A549 (cell line): ENCODE data around the gene ARRDC2. TPM values are rescaled to one million over a fixed set of nuclear protein-coding genes. Genes with fewer than 3 reads are reported as not detected.

ENCODE experiments used
- ATAC-seq, 2 experiments: fragments of 200-7000 bp in 1 of 2; fragments of >200 bp in 1 of 2; cut with Nextera tagmentation in 1 of 2; cut with Tn5 transposase in 1 of 2; 3 replicates each; pipeline versions ENCODE4 v1.8.0 to v1.9.1; 2018 to 2020; ENCODE audit warnings: mild to moderate bottlenecking in 1 of 2, moderate library complexity in 1 of 2
- CTCF ChIA-PET: fragments of 300-600 bp; sonication (Branson Sonifier 250); formaldehyde crosslinking; extraction: SDS; loops from one replicate; lab custom pipeline; 2021; ENCODE audit warnings: antibody characterized with exemption, inconsistent platforms; lab: Yijun Ruan, JAX
- POLR2A ChIA-PET: fragments of 350-600 bp; formaldehyde crosslinking; extraction: SDS; loops from one replicate; lab custom pipeline; 2021; ENCODE audit warnings: antibody characterized with exemption, inconsistent platforms; lab: Yijun Ruan, JAX
- DNase-seq, 2 experiments: peaks; one replicate each; pipeline versions ENCODE4 v3.0.0 to v3.0.0-alpha.2; 2011 to 2016; ENCODE audit warnings: low read depth in 1 of 2, low spot score in 1 of 2
- FAIRE-seq: peaks from 2 replicates; lab custom pipeline; 2011; peaks lifted over from hg19 to GRCh38; lab: Jason Lieb, UNC
- H3K27ac ChIP-seq, 2 experiments: fragments of >200 bp; sonication (Bioruptor Twin); formaldehyde crosslinking; 3 replicates each; pipeline ENCODE4 v1.5.1; 2016 to 2017
- H3K4me1 ChIP-seq: fragments of >200 bp; sonication (Bioruptor Twin); formaldehyde crosslinking; 3 replicates; pipeline ENCODE4 v1.6.1; 2016
- H3K4me2 ChIP-seq: fragments of >200 bp; sonication (Bioruptor Twin); formaldehyde crosslinking; 3 replicates; pipeline ENCODE4 v1.6.1; 2016
- H3K4me3 ChIP-seq: fragments of >200 bp; sonication (Bioruptor Twin); formaldehyde crosslinking; 3 replicates; pipeline ENCODE4 v1.5.1; 2016
- H3K9me3 ChIP-seq: fragments of >200 bp; sonication (Bioruptor Twin); formaldehyde crosslinking; 3 replicates; pipeline ENCODE4 v1.6.1; 2016
- CHD2 ChIP-seq: fragments of 150-350 bp; IDR thresholded peaks from 2 replicates; pipeline ENCODE4 v1.6.1; 2014; ENCODE audit warnings: low read length; ENCODE audit not compliant: partially characterized antibody
- EHMT2 ChIP-seq: fragments of 200-600 bp; sonication (generic); IDR thresholded peaks from 2 replicates; pipeline ENCODE4 v1.6.1; 2016; ENCODE audit warnings: antibody characterized with exemption, low read depth, mild to moderate bottlenecking, moderate library complexity
- EP300 ChIP-seq, 2 experiments: fragments of >200 bp; sonication (Bioruptor Twin); formaldehyde crosslinking; IDR thresholded peaks; 2 replicates in 1 of 2; 3 replicates in 1 of 2; pipeline ENCODE4 v1.6.1; 2016 to 2017
- FOSB ChIP-seq: fragments of 250-450 bp; sonication (Bioruptor Pico); IDR thresholded peaks from 2 replicates; pipeline ENCODE4 v1.5.0; 2020; ENCODE audit warnings: mild to moderate bottlenecking, moderate library complexity
- FOXS1 ChIP-seq: fragments of 250-450 bp; sonication (Bioruptor Pico); IDR thresholded peaks from 2 replicates; pipeline ENCODE4 v1.5.0; 2020; ENCODE audit warnings: mild to moderate bottlenecking, moderate library complexity
- GATA3 ChIP-seq: IDR thresholded peaks from 2 replicates; pipeline ENCODE4 v1.6.1; 2012; ENCODE audit warnings: borderline replicate concordance
- HOXB13 ChIP-seq: fragments of 250-450 bp; sonication (Bioruptor Pico); IDR thresholded peaks from 2 replicates; pipeline ENCODE4 v1.5.0; 2020; ENCODE audit warnings: low read depth, mild to moderate bottlenecking, moderate library complexity
- JUN ChIP-seq, 2 experiments: fragments of >200 bp; sonication (Bioruptor Twin); formaldehyde crosslinking; IDR thresholded peaks; 2 replicates in 1 of 2; 3 replicates in 1 of 2; pipeline ENCODE4 v1.6.1; 2016 to 2017
- KDM1A ChIP-seq: fragments of 200-600 bp; sonication (generic); IDR thresholded peaks from 2 replicates; pipeline ENCODE4 v1.6.1; 2016; ENCODE audit warnings: low read depth, mild to moderate bottlenecking
- KDM5A ChIP-seq: fragments of 200-600 bp; sonication (generic); IDR thresholded peaks from 2 replicates; pipeline ENCODE4 v1.6.1; 2016; ENCODE audit warnings: antibody characterized with exemption, mild to moderate bottlenecking
- MAFK ChIP-seq: fragments of 450-650 bp; IDR thresholded peaks from 2 replicates; pipeline ENCODE4 v1.6.1; 2014; ENCODE audit not compliant: partially characterized antibody
- MAZ ChIP-seq: fragments of 150-350 bp; IDR thresholded peaks from 2 replicates; pipeline ENCODE4 v1.6.1; 2014; ENCODE audit warnings: antibody characterized with exemption, low read depth, low read length, borderline replicate concordance
- NPAS2 ChIP-seq: fragments of 250-450 bp; sonication (Bioruptor Pico); IDR thresholded peaks from 2 replicates; pipeline ENCODE4 v1.8.0; 2022; ENCODE audit warnings: mild to moderate bottlenecking, moderate library complexity, borderline replicate concordance
- PHF8 ChIP-seq: fragments of 200-600 bp; sonication (generic); IDR thresholded peaks from 2 replicates; pipeline ENCODE4 v1.6.1; 2016; ENCODE audit warnings: low read depth, mild to moderate bottlenecking, antibody characterized with exemption, moderate library complexity, borderline replicate concordance
- POLR2A ChIP-seq: IDR thresholded peaks from 2 replicates; pipeline ENCODE4 v1.6.1; 2012; ENCODE audit warnings: mild to moderate bottlenecking, low read length
- POLR2AphosphoS2 ChIP-seq: conservative IDR thresholded peaks from 2 replicates; pipeline ENCODE4 v1.6.1; 2012; ENCODE audit warnings: low read length, improper control_type of control experiment, inconsistent platforms
- RAD21 ChIP-seq, 2 experiments: fragments of >200 bp in 1 of 2; sonication (Bioruptor Twin) in 1 of 2; formaldehyde crosslinking in 1 of 2; IDR thresholded peaks in 1 of 2; conservative IDR thresholded peaks in 1 of 2; 2 replicates in 1 of 2; 3 replicates in 1 of 2; pipeline ENCODE4 v1.6.1; 2012 to 2018; ENCODE audit warnings: inconsistent platforms in 1 of 2
- RFX5 ChIP-seq: fragments of 450-650 bp; IDR thresholded peaks from 2 replicates; pipeline ENCODE4 v1.7.1; 2014; ENCODE audit warnings: antibody characterized with exemption, mild to moderate bottlenecking, moderate library complexity
- SMC3 ChIP-seq: fragments of >200 bp; sonication (Bioruptor Twin); formaldehyde crosslinking; IDR thresholded peaks from 3 replicates; pipeline ENCODE4 v1.6.1; 2018; ENCODE audit warnings: inconsistent platforms
- TFCP2L1 ChIP-seq: fragments of 250-450 bp; sonication (Bioruptor Pico); IDR thresholded peaks from 2 replicates; pipeline ENCODE4 v1.5.0; 2021; ENCODE audit warnings: mild to moderate bottlenecking
- ZNF302 ChIP-seq: fragments of 250-450 bp; sonication (Bioruptor Pico); IDR thresholded peaks from 2 replicates; pipeline ENCODE4 v1.9.0; 2021; ENCODE audit warnings: inconsistent platforms, mild to moderate bottlenecking, moderate library complexity
- WGBS: methylation state at CpG from one replicate; pipeline ENCODE4 v1.1.6; 2017; ENCODE audit errors: missing lambda C conversion rate; 5-methylcytosine and 5-hydroxymethylcytosine counted together
- polyA plus RNA-seq, 4 experiments: library from polyadenylated mRNA; depleted of rRNA in 3 of 4; stranded (reverse); fragments of >200 nt; fragmentation: RNase III in 1 of 4; extraction: RNeasy Plus Mini Kit Qiagen cat#74134 plus additional on column Dnase treatment in 1 of 4; gene quantifications; 2 replicates in 3 of 4; 3 replicates in 1 of 4; pipeline ENCODE4 v1.2.3, GENCODE V29; 2011 to 2017
- TF ChIP-seq, protein P1 (sequence below): fragments of >200 bp; sonication (Bioruptor Twin); formaldehyde crosslinking; IDR thresholded peaks from 3 replicates; pipeline ENCODE4 v1.5.1; 2016
- TF ChIP-seq, protein P2 (sequence below): fragments of 250-450 bp; sonication (Bioruptor Pico); IDR thresholded peaks from 2 replicates; pipeline ENCODE4 v1.5.0; 2020; ENCODE audit warnings: low read depth, mild to moderate bottlenecking, moderate library complexity
- TF ChIP-seq, protein P3 (sequence below): IDR thresholded peaks from 2 replicates; pipeline ENCODE4 v1.6.1; 2012; ENCODE audit warnings: low read depth, borderline replicate concordance
- TF ChIP-seq, protein P4 (sequence below): fragments of 250-450 bp; sonication (Bioruptor Pico); IDR thresholded peaks from 2 replicates; pipeline ENCODE4 v1.5.0; 2021; ENCODE audit warnings: mild to moderate bottlenecking, moderate library complexity, borderline replicate concordance
- TF ChIP-seq, protein P5 (sequence below): IDR thresholded peaks from 2 replicates; pipeline ENCODE4 v1.6.1; 2012

ARRDC2 gene
- polyA plus RNA-seq, 2 of the 4 experiments (the other 2 are of a cell fraction), result 14.5 to 14.8 TPM

DNA sequence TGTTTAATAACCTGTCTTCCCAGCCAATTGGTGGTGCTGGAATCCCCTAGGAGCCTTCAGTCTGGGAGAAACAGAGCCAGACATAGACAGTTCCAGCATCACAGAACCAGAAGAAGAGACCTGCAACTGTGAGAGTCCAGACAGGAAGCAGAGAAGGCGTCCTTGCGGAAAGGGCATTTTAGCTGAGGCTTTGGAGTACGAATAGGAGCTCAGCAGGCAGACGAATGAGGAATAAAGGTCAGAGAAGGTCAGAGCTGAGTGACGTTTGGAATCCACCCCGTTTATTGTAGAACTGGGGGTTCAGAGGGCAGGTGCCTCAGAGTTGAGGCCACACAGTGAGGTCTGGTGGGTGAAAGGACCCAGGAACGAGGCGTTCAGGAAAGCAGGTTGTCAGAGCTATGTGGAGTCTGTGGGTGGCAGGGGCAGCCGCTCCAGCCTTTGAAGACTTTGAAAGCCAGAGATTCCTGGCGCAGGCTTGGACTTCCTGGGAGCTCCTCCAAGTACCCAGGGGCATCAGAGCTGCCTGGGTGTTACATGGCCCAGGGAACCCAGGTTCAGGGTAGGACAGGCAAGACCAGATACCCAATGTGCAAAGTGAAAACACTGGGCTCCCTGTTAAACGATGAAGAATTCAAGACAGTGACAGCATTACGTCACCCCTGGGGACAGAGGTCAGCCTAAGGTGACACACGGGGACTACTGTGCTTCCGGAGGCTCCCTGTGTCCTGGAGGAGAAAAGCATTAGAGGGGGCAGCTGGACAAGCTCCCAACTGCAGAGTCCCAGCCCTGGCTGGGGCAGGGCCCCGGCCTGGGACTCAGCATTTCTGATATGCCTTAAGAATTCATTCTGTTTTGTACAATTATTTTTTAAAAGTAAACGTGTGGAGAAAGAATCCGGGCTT lies 5.5 kb downstream of the ARRDC2 start:
- 73% methylated on average over 17 of the region's 17 CpGs for WGBS
- H3K4me3 ChIP-seq, result no peak overlapping the region
- ATAC-seq (0 out of 6 replicates have a peak, but pooled peaks of 1 of the 2 experiments have one; percentile 26), DNase-seq (no peak), FAIRE-seq (no peak)
- H3K9me3 ChIP-seq, result no peaks in the 10 kb centered on the region
- ChIA-PET POLR2A (no interaction called here), CTCF (interaction anchor here (3.0 to 8.3 kb wide), 2 partner anchors 16 to 45 kb away, joined by 15 to 136 read pairs; no protein-coding TSS in a partner anchor)
- H3K4me1 ChIP-seq, result peaks cover 29% of the 10 kb centered on the region
- TF ChIP-seq JUN (IDR thresholded peaks at IDR 0.05) (no peak), HOXB13 (CRISPR knock-in tag) (no peak), MAFK (no peak), MAZ (no peak)
- TF ChIP-seq, protein P1, sequence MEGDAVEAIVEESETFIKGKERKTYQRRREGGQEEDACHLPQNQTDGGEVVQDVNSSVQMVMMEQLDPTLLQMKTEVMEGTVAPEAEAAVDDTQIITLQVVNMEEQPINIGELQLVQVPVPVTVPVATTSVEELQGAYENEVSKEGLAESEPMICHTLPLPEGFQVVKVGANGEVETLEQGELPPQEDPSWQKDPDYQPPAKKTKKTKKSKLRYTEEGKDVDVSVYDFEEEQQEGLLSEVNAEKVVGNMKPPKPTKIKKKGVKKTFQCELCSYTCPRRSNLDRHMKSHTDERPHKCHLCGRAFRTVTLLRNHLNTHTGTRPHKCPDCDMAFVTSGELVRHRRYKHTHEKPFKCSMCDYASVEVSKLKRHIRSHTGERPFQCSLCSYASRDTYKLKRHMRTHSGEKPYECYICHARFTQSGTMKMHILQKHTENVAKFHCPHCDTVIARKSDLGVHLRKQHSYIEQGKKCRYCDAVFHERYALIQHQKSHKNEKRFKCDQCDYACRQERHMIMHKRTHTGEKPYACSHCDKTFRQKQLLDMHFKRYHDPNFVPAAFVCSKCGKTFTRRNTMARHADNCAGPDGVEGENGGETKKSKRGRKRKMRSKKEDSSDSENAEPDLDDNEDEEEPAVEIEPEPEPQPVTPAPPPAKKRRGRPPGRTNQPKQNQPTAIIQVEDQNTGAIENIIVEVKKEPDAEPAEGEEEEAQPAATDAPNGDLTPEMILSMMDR, result no peak
- peak overlapping the region in 1 of 2 experiments; percentile 44; a peak in 1 of 6 replicates for H3K27ac ChIP-seq
- H3K4me2 ChIP-seq, result no peak overlapping the region

DNA sequence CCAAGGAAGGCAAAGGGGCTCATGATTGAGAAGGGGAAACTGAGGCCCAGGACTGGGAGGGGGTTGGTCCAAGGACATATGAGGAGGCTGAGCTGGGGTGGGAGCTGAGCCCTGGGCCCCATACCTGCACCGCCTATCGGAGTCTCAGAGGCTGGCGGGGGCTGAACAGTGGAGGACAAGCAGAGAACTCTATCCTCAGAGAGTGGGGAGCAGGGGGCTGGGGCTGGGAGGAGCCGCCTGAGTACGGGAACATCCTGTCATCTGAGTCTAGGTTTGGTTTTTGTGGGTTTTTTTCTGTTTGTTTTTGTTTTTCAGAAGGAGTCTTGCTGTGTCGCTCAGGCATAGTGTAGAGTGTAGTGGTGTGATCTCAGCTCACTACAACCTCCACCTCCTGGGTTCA lies 6.2 kb downstream of the ARRDC2 start:
- ATAC-seq (no peak), DNase-seq (no peak), FAIRE-seq (no peak)
- CTCF ChIA-PET, result interaction anchor here (3.0 to 8.3 kb wide), 2 partner anchors 16 to 45 kb away, joined by 15 to 136 read pairs; no protein-coding TSS in a partner anchor
- Histone ChIP-seq H3K4me1 (peaks cover 21% of the 10 kb centered on the region), H3K4me2 (no peak overlapping the region), H3K9me3 (no peaks in the 10 kb centered on the region), H3K4me3 (no peak overlapping the region), H3K27ac (peak overlapping the region in 1 of 2 experiments; percentile 5; a peak in 1 of 6 replicates)
- POLR2A ChIA-PET, result no interaction called here
- WGBS, result 87% methylated on average over 6 of the region's 6 CpGs
- no peak for TF ChIP-seq GATA3
- no peak for TF ChIP-seq NPAS2 (CRISPR knock-in tag)
- no peak for TF ChIP-seq RFX5

DNA sequence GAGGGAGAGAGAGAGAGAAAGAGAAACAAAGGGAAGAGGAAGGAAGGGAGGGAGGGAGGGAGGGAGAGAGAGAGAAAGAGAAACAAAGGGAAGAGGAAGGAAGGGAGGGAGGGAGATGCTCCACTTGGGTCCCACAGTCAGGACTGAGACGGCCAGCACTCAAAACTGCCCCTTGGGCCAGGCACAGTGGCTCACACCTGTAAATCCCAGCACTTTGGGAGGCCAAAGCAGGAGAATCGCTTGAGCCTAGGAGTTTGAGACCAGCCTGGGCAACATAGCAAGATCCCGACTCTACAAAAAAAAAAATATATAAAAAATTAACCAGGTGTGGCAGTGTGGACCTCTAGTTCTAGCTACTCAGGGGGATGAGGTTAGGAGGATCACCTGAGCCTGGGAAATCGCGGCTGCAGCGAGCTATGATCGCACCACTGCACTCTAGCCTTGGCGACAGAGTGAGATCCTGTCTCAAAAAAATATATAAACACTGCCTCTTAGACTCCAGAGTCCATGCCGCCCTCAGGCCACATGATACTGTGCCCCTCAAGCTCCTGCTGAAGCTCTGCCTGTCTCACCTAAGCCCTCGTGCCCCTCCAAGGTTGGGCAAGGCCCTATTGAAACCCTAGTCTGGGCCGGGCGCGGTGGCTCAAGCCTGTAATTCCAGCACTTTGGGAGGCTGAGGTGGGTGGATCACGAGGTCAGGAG lies 8.4 kb downstream of the ARRDC2 start:
- ATAC-seq (no peak), FAIRE-seq (no peak), DNase-seq (no peak)
- Histone ChIP-seq H3K4me2 (no peak overlapping the region), H3K4me1 (peaks cover 33% of the 10 kb centered on the region), H3K9me3 (no peaks in the 10 kb centered on the region), H3K27ac (peak overlapping the region in 1 of 2 experiments; percentile 91; a peak in 1 of 6 replicates), H3K4me3 (no peak overlapping the region)
- POLR2A ChIA-PET, result no interaction called here
- CTCF ChIA-PET, result interaction anchor here (1.4 to 1.6 kb wide), 2 partner anchors 9 to 41 kb away, joined by 3 to 7 read pairs; no protein-coding TSS in a partner anchor
- 90% methylated on average over 14 of the region's 14 CpGs for WGBS
- TF ChIP-seq ZNF302, result no peak
- TF ChIP-seq RAD21 (conservative IDR thresholded peaks at IDR 0.05 in 1 of 2, IDR thresholded peaks at IDR 0.05 in 1 of 2), result no peak
- TF ChIP-seq, protein P2, sequence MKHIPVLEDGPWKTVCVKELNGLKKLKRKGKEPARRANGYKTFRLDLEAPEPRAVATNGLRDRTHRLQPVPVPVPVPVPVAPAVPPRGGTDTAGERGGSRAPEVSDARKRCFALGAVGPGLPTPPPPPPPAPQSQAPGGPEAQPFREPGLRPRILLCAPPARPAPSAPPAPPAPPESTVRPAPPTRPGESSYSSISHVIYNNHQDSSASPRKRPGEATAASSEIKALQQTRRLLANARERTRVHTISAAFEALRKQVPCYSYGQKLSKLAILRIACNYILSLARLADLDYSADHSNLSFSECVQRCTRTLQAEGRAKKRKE (CRISPR knock-in tag), result no peak
- no peak for TF ChIP-seq FOXS1
- TF ChIP-seq, protein P3, sequence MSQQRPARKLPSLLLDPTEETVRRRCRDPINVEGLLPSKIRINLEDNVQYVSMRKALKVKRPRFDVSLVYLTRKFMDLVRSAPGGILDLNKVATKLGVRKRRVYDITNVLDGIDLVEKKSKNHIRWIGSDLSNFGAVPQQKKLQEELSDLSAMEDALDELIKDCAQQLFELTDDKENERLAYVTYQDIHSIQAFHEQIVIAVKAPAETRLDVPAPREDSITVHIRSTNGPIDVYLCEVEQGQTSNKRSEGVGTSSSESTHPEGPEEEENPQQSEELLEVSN, result no peak
- TF ChIP-seq EP300 (IDR thresholded peaks at IDR 0.05), result no peak
- no peak for TF ChIP-seq RFX5
- no peak for TF ChIP-seq SMC3
- TF ChIP-seq, protein P4, sequence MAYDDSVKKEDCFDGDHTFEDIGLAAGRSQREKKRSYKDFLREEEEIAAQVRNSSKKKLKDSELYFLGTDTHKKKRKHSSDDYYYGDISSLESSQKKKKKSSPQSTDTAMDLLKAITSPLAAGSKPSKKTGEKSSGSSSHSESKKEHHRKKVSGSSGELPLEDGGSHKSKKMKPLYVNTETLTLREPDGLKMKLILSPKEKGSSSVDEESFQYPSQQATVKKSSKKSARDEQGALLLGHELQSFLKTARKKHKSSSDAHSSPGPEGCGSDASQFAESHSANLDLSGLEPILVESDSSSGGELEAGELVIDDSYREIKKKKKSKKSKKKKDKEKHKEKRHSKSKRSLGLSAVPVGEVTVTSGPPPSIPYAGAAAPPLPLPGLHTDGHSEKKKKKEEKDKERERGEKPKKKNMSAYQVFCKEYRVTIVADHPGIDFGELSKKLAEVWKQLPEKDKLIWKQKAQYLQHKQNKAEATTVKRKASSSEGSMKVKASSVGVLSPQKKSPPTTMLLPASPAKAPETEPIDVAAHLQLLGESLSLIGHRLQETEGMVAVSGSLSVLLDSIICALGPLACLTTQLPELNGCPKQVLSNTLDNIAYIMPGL (CRISPR knock-in tag), result no peak
- no peak for TF ChIP-seq CHD2
- no peak for TF ChIP-seq POLR2A
- no peak for TF ChIP-seq PHF8
- no peak for TF ChIP-seq KDM5A
- no peak for TF ChIP-seq KDM1A
- TF ChIP-seq POLR2AphosphoS2, result no peak
- TF ChIP-seq, protein P5, sequence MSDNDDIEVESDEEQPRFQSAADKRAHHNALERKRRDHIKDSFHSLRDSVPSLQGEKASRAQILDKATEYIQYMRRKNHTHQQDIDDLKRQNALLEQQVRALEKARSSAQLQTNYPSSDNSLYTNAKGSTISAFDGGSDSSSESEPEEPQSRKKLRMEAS, result no peak
- TF ChIP-seq TFCP2L1 (CRISPR knock-in tag), result no peak
- TF ChIP-seq EHMT2, result no peak
- no peak for TF ChIP-seq FOSB (CRISPR knock-in tag)
